Heart left ventricle (tissue), 13 donors: ENCODE data around the gene MICALL1.

Source experiments
- POLR2A ChIP-seq, 2 donors: fragments of 450-650 bp; IDR thresholded peaks; one replicate each; pipeline ENCODE4 v1.6.1; 2017; ENCODE audit warnings: antibody characterized with exemption in 2 of 2, mild to moderate bottlenecking in 2 of 2, moderate library complexity in 2 of 2
- TF ChIP-seq, protein P1 (sequence below), 12 donors: fragments of 200-600 bp; sonication (generic) in 4 of 12; IDR thresholded peaks; one replicate each; pipeline versions ENCODE4 v1.5.0 to v1.8.0; 2018 to 2022; ENCODE audit warnings: antibody characterized with exemption in 12 of 12, mild to moderate bottlenecking in 5 of 12
- donor health status: ischemic (EF 13 %, LVEDD 7.1; RV severe dilation, severe dysfunction).
- donor health status: DM: no; HTN: yes; CAD: no.
- donor health status: DM: no; HTN: no; CAD: no.
- donor health status: ischemic (EF 25% LVEDD 6.9; RV normal size, moderate dysfunction).
- donor health status: ischemic (EF 25% LVEDD 5.7; RV mildly dilated, moderate dysfunction).
- donor health status: ischemic (EF 35%, LVEDD 5.7; RV mildly dilated, moderate dysfunction).
- donor health status: nonischemic (EF 11% LVEDD 7.7; RV severe dilation, severe dysfunction).
- donor health status: DM: yes; HTN: yes; CAD: no.
- donor health status: PGD.
- donor health status: ischemic (EF 29% LVEDD 5.4; RV normal size, mild dysfunction).
- donor health status: nonischemic (EF 23%, LVEDD 6.1; RV moderate dilation, normal function).

DNA sequence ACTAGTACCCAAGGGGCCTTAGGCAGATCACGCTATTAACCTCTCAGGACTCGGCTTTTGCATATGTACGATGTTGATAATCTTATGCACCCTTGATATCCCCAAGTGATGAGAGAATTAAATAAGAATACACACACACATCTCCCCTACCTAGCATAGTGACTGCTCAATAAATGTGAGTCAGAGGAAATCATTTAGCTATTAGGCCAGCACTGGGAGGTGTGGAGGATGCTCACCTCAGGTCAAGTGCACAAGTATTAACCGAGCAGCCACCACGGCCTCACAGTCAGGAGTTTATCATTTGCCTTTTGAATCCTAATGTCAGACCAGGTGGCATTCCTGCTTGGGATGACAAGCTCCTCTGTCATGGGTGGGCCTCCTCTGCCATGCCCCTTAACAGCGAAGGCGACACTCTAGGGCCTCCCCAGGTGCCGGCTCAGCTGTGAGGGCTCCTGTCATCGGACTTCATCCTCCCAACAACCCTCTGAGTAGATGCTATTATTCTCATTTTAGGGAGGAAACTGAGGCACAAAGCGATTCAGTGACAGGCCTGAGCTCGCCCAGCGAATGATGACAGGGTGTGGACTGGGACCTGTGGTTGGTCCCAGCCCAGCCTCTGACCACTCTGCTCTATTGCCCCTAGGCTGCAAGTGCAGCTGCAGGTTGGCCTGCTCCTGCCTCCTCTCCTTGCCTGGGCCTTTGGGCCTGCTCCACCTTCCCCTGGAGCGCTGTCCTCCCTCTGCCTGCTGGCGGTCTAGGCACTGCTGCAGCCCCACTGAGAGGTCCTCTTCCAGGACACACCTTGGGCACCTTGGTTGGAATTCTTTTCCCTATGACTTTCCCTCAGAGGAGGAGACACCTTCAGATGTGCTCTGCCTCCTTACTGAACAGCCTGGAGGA lies 83.3 kb downstream of the MICALL1 start:
- TF ChIP-seq, protein P1, sequence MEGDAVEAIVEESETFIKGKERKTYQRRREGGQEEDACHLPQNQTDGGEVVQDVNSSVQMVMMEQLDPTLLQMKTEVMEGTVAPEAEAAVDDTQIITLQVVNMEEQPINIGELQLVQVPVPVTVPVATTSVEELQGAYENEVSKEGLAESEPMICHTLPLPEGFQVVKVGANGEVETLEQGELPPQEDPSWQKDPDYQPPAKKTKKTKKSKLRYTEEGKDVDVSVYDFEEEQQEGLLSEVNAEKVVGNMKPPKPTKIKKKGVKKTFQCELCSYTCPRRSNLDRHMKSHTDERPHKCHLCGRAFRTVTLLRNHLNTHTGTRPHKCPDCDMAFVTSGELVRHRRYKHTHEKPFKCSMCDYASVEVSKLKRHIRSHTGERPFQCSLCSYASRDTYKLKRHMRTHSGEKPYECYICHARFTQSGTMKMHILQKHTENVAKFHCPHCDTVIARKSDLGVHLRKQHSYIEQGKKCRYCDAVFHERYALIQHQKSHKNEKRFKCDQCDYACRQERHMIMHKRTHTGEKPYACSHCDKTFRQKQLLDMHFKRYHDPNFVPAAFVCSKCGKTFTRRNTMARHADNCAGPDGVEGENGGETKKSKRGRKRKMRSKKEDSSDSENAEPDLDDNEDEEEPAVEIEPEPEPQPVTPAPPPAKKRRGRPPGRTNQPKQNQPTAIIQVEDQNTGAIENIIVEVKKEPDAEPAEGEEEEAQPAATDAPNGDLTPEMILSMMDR (IDR thresholded peaks at IDR 0.05), result no peak
- TF ChIP-seq POLR2A (IDR thresholded peaks at IDR 0.05), result no peak
